GM23248 (cell line): ENCODE results near the gene GATAD2A.

Experiments
- EZH2 ChIP-seq: fragments of 200-600 bp; sonication (generic); IDR thresholded peaks from 2 replicates; pipeline ENCODE4 v1.6.1; 2018; ENCODE audit warnings: antibody characterized with exemption, mild to moderate bottlenecking; ENCODE audit not compliant: insufficient read depth, poor library complexity, severe bottlenecking
- EZH2phosphoT487 ChIP-seq: fragments of 200-600 bp; sonication (generic); IDR thresholded peaks from 2 replicates; pipeline ENCODE4 v1.6.1; 2018; ENCODE audit warnings: antibody characterized with exemption, moderate library complexity, mild to moderate bottlenecking, low read depth; ENCODE audit not compliant: insufficient read depth

GRCh38 chr19:19432732-19433131 is 27.3 kb downstream of the GATAD2A start:
- TF ChIP-seq EZH2 (no peak), EZH2phosphoT487 (no peak)
